Measurements from ENCODE around the gene KRI1.

DNA sequence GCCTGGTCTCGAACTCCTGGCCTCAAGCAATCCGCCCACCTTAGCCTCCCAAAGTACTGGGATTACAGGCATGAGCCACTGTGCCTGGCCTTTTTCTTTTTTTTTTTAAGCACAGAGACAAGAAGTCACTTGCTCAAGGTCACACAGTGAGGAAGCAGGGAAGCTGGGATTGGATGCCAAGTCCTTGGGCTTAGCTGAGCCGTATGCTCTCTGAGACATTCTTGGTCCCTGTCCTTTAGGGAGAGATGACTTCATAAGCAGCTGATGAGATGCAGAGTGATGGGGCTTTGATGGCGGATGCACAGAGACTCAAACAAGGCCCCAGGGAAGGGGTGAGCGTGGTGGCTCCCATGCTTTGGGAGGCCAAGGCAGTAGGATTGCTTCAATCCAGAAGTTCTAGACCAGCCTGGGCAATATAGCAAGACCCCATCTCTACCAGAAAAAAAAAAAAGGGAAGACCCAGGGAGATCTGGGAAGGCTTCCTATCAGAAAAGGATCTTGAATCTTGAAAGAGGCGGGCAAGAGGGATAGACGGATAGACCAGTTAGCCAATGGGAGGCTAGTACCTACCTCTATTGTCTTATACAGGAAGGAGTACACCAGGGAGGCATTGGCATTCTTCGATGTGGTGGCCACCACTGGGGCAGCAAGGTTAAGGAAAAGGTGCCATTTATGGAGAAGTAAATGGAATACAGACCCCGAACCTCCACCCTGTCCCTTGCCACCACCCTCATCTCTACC is 17.4 kb upstream of the KRI1 start:
- no peak for TF ChIP-seq CTCF (conservative IDR thresholded peaks at IDR 0.05)
- no peak for TF ChIP-seq EZH2 (IDR thresholded peaks at IDR 0.05; ENCODE audit: low read depth)
